Fibroblast of pulmonary artery (primary cell): ENCODE data around the gene ALK.

ENCODE experiments used
- DNase-seq: peaks from one replicate; pipeline ENCODE4 v3.0.0-alpha.2; 2010; ENCODE audit warnings: low read depth
- H3K4me3 ChIP-seq: replicated peaks from 2 replicates; pipeline ENCODE4 v1.5.1; 2011; ENCODE audit warnings: low read depth, mild to moderate bottlenecking, control low read depth, low read length, moderate library complexity
- TF ChIP-seq, protein P1 (sequence below): IDR thresholded peaks from 2 replicates; pipeline ENCODE4 v1.5.1; 2011; ENCODE audit warnings: mild to moderate bottlenecking, control low read depth, low read length, inconsistent platforms; ENCODE audit errors: missing control alignments

ALK gene

DNA sequence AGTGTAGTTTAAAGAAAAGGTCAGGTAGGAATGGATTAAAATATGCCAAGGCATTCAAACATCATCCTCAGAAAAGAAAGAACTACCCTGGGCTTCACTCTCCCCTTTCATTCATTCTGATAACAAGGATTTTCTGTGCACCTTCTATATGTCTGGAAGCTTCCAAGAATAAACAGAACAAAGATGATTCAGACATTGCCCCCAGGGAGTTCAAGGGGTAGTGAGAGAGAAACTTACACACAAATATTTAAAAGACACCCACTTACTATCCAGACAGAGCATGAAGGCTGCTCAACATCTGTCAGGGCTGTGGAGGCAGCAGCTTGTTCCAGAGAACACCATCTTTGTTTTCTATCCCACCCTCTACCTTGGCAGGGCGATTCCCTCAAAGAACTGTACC is 140.5 kb downstream of the ALK start:
- TF ChIP-seq, protein P1, sequence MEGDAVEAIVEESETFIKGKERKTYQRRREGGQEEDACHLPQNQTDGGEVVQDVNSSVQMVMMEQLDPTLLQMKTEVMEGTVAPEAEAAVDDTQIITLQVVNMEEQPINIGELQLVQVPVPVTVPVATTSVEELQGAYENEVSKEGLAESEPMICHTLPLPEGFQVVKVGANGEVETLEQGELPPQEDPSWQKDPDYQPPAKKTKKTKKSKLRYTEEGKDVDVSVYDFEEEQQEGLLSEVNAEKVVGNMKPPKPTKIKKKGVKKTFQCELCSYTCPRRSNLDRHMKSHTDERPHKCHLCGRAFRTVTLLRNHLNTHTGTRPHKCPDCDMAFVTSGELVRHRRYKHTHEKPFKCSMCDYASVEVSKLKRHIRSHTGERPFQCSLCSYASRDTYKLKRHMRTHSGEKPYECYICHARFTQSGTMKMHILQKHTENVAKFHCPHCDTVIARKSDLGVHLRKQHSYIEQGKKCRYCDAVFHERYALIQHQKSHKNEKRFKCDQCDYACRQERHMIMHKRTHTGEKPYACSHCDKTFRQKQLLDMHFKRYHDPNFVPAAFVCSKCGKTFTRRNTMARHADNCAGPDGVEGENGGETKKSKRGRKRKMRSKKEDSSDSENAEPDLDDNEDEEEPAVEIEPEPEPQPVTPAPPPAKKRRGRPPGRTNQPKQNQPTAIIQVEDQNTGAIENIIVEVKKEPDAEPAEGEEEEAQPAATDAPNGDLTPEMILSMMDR = no peak
- no peak for DNase-seq
- no peak overlapping the region for H3K4me3 ChIP-seq

DNA sequence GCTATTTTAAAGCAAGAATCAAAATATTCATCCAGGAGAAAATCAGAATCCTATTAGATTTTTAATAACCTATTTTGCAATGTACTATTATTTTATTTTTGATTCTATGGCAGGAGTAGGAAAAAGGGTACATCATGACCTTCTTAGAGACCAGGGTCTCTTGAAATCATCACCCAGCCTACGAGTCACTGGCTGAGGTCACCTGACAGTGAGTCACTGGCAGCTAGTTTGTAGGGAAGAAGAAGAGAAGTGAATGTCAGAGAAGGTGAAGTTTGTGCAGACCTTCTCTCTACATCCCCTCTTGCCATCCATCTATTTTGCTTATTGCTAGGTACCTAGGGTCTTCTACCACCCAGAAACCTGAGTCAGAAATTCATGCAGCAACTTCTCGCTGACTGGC is 144.2 kb downstream of the ALK start:
- TF ChIP-seq, protein P1 = no peak
- no peak overlapping the region for H3K4me3 ChIP-seq
- no peak for DNase-seq

DNA sequence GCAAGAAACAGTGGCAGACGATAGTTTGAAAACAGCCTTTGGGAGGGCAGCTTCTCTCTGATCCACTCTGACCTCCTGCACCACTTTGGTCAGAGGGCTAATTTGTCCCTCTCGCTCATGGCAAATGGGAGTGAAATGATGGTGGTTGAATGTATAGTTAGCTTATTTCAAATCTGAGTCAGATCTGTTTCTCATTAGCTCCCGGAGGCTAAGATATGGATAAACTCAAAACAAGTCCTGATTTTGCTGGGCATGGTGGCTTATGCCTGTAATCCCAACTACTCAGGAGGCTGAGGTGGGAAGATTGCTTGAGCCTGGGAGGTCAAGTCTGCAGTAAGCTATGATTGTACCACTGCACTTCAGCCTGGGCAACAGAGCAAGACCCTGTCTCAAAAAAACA is 145.0 kb downstream of the ALK start:
- DNase-seq = no peak
- TF ChIP-seq, protein P1 = no peak
- no peak overlapping the region for H3K4me3 ChIP-seq

DNA sequence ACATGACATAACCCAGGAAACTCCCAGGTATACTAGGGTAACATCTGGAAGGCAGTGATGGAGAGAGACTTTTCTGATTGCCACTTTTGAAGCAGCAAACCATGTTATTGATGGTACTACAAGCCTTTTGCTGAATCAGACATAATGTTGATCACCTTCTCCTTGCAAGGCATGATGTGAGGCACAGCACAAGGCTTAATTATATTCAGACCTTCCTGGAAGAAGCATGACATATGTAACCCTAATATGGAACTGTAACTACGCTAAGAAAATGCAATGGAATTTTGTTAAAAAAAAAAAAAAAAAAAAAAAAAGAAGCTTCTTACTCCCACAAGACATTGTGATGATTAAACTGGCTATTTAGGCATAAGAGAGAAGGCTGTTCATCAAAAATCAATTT is 145.4 kb downstream of the ALK start:
- TF ChIP-seq, protein P1 = no peak
- no peak for DNase-seq
- no peak overlapping the region for H3K4me3 ChIP-seq

GRCh38 chr2:29774624-29775023 is 146.8 kb downstream of the ALK start:
- TF ChIP-seq, protein P1 = no peak
- no peak for DNase-seq
- H3K4me3 ChIP-seq = no peak overlapping the region

- DNase-seq = no peak
- TF ChIP-seq, protein P1 = no peak
- no peak overlapping the region for H3K4me3 ChIP-seq
These were observed 150.5 kb downstream of the ALK start for GRCh38 chr2:29770846-29771245.

- DNase-seq = no peak
- TF ChIP-seq, protein P1 = no peak
These were observed 151.5 kb downstream of the ALK start for GRCh38 chr2:29769847-29770246.

More at GRCh38 chr2:29769847-29770246, 151.5 kb downstream of the ALK start:
- no peak overlapping the region for H3K4me3 ChIP-seq
